ENCODE data around the gene RTN3.

GRCh38 chr11:63705526-63705925 lies 24.2 kb downstream of the RTN3 start:
- no peak for TF ChIP-seq POLR2A (IDR thresholded peaks at IDR 0.05)
- no peak for TF ChIP-seq CTCF (IDR thresholded peaks at IDR 0.05)
